T-helper 2 cell (primary cell): ENCODE measurements around the gene SIRT2.
"Not testable (repeated sequence)": the region's sequence is repeated elsewhere in the genome, so short reads cannot be mapped to it uniquely, and the experiment has no call there.

ENCODE experiments used
- DNase-seq, 5 experiments: peaks; one replicate each; pipeline versions ENCODE4 v3.0.0 to v3.0.0-alpha.2; 2012 to 2022

Gene SIRT2

GRCh38 chr19:38843175-38843758 lies 56.2 kb downstream of the SIRT2 start:
- no peak for DNase-seq

GRCh38 chr19:38842439-38843174 lies 56.8 kb downstream of the SIRT2 start:
- DNase-seq = peak in 4 of 5 experiments; percentile 24 to 96 (median 60)

DNA sequence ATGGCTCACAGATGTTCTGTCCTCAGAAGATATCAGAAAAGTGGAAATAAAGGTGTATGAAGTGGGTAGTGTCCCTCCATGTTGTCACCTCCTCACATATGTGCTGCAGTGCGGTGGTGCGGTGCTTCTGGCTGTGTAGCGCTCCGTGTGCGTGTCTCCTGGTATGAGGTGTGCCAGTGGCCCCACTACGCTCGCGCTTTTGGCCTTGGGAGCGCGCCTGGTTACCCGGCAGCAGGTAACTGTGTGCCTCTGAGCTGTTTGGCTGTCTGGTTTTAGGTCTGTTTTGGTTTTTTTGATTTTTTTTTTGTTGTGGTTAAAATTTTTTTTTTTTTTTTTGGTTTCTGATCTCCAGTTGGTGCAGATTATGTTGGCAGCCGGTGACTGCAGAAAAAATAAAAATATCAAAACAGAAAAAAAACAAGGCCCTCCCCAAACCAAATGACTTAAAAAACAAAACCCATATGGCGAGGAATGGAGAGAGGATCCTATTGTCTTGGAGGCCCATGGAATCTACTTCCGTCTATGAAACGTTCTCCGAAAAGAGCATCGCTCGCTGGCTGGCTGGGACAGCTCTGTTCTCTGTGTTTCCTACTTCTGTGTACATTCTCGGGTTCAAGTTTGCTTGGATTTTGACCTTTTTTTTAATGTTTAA lies 57.5 kb downstream of the SIRT2 start:
- peak in 4 of 5 experiments; percentile 21 to 73 (median 64) for DNase-seq

DNA sequence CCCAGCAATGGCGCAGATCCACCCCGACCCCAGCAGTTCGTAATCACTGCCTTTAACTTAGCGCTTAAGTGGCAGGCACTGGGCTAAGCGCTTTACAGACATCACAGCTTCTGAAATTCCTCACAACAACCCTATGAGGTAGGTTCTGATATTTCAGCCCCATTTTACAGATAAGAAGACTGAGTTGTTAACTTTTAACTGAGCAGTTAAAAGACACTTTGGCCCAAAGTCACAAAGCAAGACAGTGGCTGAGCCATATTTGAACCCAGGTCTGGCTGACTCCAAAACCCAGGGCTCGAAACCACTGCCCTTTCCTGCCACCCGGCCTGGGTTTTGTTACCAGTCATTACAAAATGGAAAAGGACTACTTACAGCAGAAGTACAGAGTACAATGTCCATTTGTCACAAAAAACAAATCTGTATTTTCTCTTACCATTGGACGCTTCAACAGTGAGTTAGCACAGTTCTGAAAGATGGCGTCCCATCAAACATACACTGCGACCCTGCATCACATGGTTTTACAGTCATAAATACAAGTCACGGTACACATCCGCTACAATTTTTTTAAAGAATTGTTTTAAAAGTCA lies 58.1 kb downstream of the SIRT2 start:
- no peak for DNase-seq

DNA sequence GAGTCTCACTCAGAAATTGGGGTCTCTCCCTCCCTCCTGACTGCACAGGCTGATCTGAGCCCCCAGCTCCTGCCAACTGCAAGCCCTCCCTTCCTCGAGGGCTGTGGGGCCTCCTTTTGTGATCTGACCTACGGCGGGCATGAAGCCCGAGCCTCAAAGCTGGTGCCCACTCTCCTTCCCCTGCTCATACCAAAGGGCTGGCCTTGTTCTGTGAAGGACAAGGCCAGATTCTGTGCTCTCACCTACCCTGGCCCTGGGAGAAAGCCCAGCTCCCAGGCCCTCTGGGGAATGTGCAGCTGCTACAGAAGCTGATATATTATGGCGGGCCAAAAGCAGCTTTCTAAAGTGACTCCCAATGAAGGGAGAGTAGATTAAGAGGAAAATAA lies 58.8 kb downstream of the SIRT2 start:
- DNase-seq = no peak

- no peak for DNase-seq
These were observed 59.4 kb downstream of the SIRT2 start for GRCh38 chr19:38839816-38840582.

DNA sequence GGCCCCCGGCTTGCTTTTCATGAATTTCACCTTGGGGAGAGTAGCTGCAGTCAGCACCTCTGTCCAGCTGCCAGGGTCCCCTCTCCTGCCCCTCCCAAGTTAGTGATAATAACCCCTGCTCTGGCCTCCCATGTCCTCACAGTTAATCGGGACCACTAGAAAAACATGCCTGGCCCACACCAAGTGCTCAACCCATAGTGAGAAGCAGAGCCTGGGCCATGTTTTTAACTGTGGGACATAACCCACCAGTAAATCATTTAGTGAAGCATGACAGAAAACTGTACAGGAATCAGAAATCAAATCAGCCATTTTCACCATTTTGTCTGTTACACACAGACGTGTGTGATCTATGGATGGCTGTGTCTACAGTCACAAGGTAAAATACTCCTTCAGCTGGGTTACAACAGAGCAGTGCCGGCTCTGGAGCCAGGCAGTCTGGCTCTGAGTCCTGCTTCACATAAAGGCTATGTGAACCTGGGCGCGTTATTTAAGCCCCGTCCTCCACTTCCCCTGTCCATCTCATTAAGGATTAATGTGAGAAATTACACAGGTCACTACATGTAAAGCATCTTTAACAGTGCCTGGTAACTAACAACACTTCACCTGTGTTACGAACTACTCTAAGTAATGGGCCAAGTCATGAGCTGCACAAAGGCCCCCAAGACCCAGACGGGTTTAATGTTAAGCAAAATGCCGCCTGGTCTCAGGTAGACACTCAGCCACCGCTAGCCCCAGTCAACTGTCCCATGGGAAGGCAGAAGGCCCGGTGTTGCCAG lies 60.2 kb downstream of the SIRT2 start:
- no peak for DNase-seq

DNA sequence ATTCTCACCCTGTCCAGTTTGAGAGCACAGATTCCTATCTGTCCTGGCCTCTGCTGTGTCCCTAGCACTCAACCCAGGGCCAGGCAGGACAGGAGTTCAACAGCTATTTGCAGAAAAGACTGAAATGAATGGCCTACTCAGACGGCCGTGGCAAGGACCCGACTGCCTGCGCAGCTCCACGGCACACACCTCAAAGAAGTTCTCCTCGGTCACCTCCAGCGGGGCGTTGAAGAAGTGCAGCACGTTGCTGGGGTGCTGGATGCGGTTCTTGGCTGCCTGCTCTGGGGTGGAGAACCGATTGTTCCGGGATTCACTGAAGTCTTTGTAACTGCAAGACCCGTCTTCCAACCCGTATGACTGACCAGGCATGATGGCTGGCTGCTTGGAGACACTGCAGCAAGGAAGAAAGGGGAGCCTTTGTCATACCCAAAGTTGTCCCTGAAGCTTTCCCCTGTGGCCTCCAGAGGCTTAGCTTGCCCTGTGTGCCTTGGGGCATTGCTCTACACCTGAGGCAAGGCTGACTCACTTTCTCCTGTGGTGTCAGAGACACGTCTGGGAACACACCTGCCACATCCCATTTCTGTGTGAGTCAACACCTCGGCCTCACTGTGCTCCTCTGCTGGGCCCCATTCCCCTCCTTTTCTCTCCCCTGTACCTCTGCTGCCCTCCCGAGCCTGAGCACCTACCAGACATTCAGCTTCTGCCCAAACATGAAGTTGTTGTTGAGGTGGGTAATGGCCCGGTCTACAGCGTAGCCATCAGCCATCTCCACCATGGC lies 61.0 kb downstream of the SIRT2 start:
- peak in 1 of 5 experiments; percentile 38 for DNase-seq

DNA sequence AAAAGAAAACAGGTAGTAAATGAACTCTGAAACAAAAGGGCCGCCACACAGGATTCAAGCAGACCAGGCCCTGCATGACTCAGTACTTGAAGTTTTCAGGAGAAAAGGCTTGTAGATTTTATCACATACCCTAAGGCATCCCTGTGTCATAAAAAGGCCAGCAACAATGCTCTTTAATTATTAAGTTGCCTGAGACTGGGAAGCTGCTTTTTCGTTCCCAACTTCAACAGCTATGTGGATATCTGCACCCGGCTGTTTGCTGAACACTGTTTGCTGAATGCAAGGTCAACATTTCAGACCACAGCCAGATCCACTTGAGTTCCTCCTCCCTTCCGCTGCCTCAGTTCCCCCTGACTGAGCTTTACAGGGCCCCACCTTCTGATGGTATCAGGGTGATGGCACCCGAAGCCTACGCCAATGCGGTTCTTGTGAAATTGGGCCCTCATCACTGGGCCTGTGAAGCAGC lies 61.7 kb downstream of the SIRT2 start:
- no peak for DNase-seq

GRCh38 chr19:38836983-38837626 lies 62.3 kb downstream of the SIRT2 start:
- DNase-seq = no peak

- no peak for DNase-seq
These were observed 63.0 kb downstream of the SIRT2 start for GRCh38 chr19:38836159-38836982.

DNA sequence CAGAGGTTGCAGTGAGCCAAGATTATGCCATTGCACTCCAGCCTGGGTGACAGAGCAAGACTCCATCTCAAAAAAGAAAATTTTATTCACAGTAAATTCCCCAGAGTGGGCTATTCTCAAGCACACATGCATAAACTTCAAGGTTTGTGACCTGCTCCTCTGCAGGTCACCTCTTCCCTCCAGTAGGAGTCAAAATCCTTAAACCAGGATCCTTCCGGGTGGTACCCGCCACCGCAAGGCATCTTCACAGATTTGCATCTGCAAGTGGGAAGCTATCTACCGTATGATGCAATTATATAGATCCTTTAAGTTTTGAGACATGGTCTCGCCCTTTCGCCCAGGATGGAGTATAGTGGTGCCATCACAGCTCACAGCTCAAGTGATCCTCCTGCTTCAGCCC lies 64.8 kb downstream of the SIRT2 start:
- no peak for DNase-seq

DNA sequence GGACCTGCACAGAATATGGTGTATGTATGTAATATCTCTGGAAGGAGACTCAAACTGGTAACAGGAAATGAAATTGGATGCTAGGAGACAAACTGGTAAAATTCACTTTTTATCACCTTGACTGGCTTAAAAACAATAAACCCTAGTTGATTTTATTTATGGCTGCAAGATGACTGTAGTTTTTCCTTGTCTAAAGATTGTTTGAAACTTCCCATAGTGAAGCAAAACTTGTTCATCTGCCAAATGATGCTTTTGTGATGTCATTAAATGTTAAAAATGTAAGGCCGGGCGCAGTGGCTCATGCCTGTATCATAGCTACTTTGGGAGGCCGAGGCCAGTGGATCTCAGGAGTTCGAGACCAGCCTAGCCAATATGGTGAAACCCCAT lies 65.3 kb downstream of the SIRT2 start:
- no peak for DNase-seq

GRCh38 chr19:38833092-38833425 lies 66.4 kb downstream of the SIRT2 start:
- no peak for DNase-seq

DNA sequence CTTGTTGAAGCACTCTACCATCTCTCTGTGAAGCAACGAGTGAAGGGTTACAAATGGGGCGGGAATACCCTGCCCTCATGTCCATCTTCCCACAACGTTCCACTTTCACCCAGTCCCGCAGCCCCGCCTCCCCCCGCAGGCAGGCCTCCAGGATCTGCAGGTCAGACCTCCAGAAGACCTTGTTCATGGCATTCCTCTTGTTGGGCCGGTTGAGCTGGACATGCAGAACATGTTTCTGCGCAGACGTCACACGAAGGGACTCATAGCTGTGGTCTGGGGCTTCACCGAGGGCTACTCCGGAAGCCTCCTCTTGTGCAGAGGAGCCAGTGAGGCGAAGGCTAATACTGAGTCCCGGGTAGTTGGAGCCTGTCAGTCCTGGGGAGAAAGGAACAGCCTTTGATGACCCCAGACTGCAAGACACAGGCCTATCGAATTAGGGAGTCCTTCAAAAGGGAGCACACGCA lies 68.2 kb downstream of the SIRT2 start:
- DNase-seq = peak in 1 of 5 experiments; percentile 53

GRCh38 chr19:38830039-38830733 lies 69.2 kb downstream of the SIRT2 start:
- DNase-seq = no peak

DNA sequence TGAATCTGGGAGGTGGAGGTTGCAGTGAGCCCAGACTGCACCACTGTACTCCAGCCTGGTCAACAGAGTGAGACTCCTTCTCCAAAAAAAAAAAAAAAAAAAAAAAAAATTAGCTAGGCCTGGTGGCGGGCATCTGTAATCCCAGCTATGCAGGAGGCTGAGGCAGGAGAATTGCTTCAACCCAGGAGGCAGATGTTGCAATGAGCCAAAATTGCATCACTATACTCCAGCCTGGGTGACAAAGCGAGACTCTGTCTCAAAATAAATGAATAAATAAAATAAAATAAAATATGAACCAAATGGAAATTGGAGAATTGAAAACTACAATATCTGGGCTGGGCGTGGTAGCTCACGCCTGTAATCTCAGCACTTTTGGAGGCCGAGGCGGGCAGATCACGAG lies 70.2 kb downstream of the SIRT2 start:
- not testable (repeated sequence) for DNase-seq
